Measurements from ENCODE around the gene GCK.

Gene GCK

GRCh38 chr7:44189286-44189992 is at the start of gene GCK:
Gene GCK, minus strand, starts transcription at chr7:44189439. Its CDS starts 486 bp downstream, at chr7:44188953.
- no peak for DNase-seq

GRCh38 chr7:44238116-44238695 is 49.0 kb upstream of the GCK start:
- no peak for DNase-seq

GRCh38 chr7:44237696-44238095 is 48.5 kb upstream of the GCK start:
- no peak for DNase-seq

GRCh38 chr7:44236333-44236728 is 47.1 kb upstream of the GCK start:
- no peak for DNase-seq

- DNase-seq = no peak
Measured at GRCh38 chr7:44235582-44236332, 46.5 kb upstream of the GCK start.

GRCh38 chr7:44235066-44235465 is 45.8 kb upstream of the GCK start:
- DNase-seq = no peak

GRCh38 chr7:44232901-44233715 is 43.9 kb upstream of the GCK start:
- no peak for DNase-seq

GRCh38 chr7:44232396-44232795 is 43.2 kb upstream of the GCK start:
- DNase-seq = no peak

- DNase-seq = no peak
Measured at GRCh38 chr7:44231088-44231487, 41.8 kb upstream of the GCK start.

GRCh38 chr7:44230286-44230685 is 41.0 kb upstream of the GCK start:
- no peak for DNase-seq

- DNase-seq = no peak
Measured at GRCh38 chr7:44229546-44230105, 40.4 kb upstream of the GCK start.

GRCh38 chr7:44228571-44229350 is 39.5 kb upstream of the GCK start:
- DNase-seq = no peak

- no peak for DNase-seq
Measured at GRCh38 chr7:44227911-44228310, 38.7 kb upstream of the GCK start.

- DNase-seq = no peak
Measured at GRCh38 chr7:44226396-44226753, 37.1 kb upstream of the GCK start.

GRCh38 chr7:44225566-44226395 is 36.5 kb upstream of the GCK start:
- no peak for DNase-seq

- DNase-seq = no peak
Measured at GRCh38 chr7:44224974-44225565, 35.8 kb upstream of the GCK start.

GRCh38 chr7:44224080-44224973 is 35.1 kb upstream of the GCK start:
- DNase-seq = no peak

GRCh38 chr7:44223362-44224079 is 34.3 kb upstream of the GCK start:
- DNase-seq = no peak

- no peak for DNase-seq
Measured at GRCh38 chr7:44222776-44223261, 33.6 kb upstream of the GCK start.

Measured in activated effector memory CD4-positive, alpha-beta T cell treated with Interleukin-2 at 50 U/mL for 16 hours (primary cell).